HepG2 (cell line): Measurements from ENCODE around the gene ABCF1. TPM values are rescaled to one million over a fixed set of nuclear protein-coding genes. Genes with fewer than 3 reads are reported as not detected.
A peak's percentile ranks its signal among the peaks of the same experiment; 100 is the strongest.

ENCODE experiments used
- ELF3 ChIP-seq: IDR thresholded peaks from 2 replicates; pipeline ENCODE4 v1.6.1; 2016; ENCODE audit warnings: missing genetic modification reagents, missing compliant biosample characterization
- EZH2 ChIP-seq: conservative IDR thresholded peaks from 2 replicates; pipeline ENCODE4 v1.6.1; 2012; ENCODE audit warnings: mild to moderate bottlenecking, low read depth, low read length, moderate library complexity
- GABPA ChIP-seq, 2 experiments: IDR thresholded peaks; 2 replicates each; pipeline ENCODE4 v1.6.1; 2011 to 2016; ENCODE audit warnings: low read depth in 2 of 2, low read length in 1 of 2, missing biosample characterization in 1 of 2, missing genetic modification characterization in 1 of 2
- HNF1A ChIP-seq, 2 experiments: sonication (generic) in 1 of 2; formaldehyde crosslinking in 1 of 2; IDR thresholded peaks; 2 replicates each; pipeline versions ENCODE4 v1.4.0 to v1.6.1; 2016 to 2020; ENCODE audit warnings: borderline replicate concordance in 1 of 2, low read depth in 1 of 2, mild to moderate bottlenecking in 1 of 2, missing genetic modification reagents in 1 of 2
- NFE2L2 ChIP-seq: fragments of 150-350 bp; IDR thresholded peaks from 2 replicates; pipeline ENCODE4 v1.6.1; 2014; ENCODE audit warnings: low read length
- NR2F2 ChIP-seq: IDR thresholded peaks from 2 replicates; pipeline ENCODE4 v1.6.1; 2012; ENCODE audit warnings: low read depth, inconsistent platforms, borderline replicate concordance
- POGK ChIP-seq: sonication (generic); formaldehyde crosslinking; conservative IDR thresholded peaks from 2 replicates; pipeline ENCODE4 v1.8.0; 2022; ENCODE audit warnings: mild to moderate bottlenecking, moderate library complexity, missing genetic modification reagents
- REPIN1 ChIP-seq: sonication (generic); formaldehyde crosslinking; IDR thresholded peaks from 2 replicates; pipeline ENCODE4 v1.8.0; 2022; ENCODE audit warnings: missing genetic modification reagents, low read depth, mild to moderate bottlenecking, borderline replicate concordance
- STAG1 ChIP-seq: sonication (generic); formaldehyde crosslinking; IDR thresholded peaks from 2 replicates; pipeline ENCODE4 v1.4.0; 2020; ENCODE audit warnings: missing genetic modification reagents
- ZNF160 ChIP-seq: sonication (generic); formaldehyde crosslinking; IDR thresholded peaks from 2 replicates; pipeline ENCODE4 v1.8.0; 2022; ENCODE audit warnings: mild to moderate bottlenecking, inconsistent platforms, missing genetic modification reagents
- ZNF20 ChIP-seq: sonication (generic); formaldehyde crosslinking; IDR thresholded peaks from 2 replicates; pipeline ENCODE4 v1.4.0; 2020; ENCODE audit warnings: mild to moderate bottlenecking, moderate library complexity, missing genetic modification reagents
- ZNF547 ChIP-seq: sonication (generic); formaldehyde crosslinking; IDR thresholded peaks from 2 replicates; pipeline ENCODE4 v1.5.1; 2020; ENCODE audit warnings: mild to moderate bottlenecking, missing genetic modification reagents
- ZNF576 ChIP-seq: sonication (generic); formaldehyde crosslinking; IDR thresholded peaks from 2 replicates; pipeline ENCODE4 v1.4.0; 2020; ENCODE audit warnings: mild to moderate bottlenecking, missing genetic modification reagents
- ZNF597 ChIP-seq: sonication (generic); formaldehyde crosslinking; IDR thresholded peaks from 2 replicates; pipeline ENCODE4 v1.5.0; 2020; ENCODE audit warnings: missing genetic modification reagents
- ZNF616 ChIP-seq: sonication (generic); formaldehyde crosslinking; IDR thresholded peaks from 2 replicates; pipeline ENCODE4 v1.5.0; 2020; ENCODE audit warnings: low read depth, mild to moderate bottlenecking, missing genetic modification reagents
- ZNF672 ChIP-seq: sonication (generic); formaldehyde crosslinking; IDR thresholded peaks from 2 replicates; pipeline ENCODE4 v1.8.1; 2022; ENCODE audit warnings: missing genetic modification reagents
- polyA plus RNA-seq, 8 experiments: library from polyadenylated mRNA; depleted of rRNA in 3 of 8; stranded (reverse) in 7 of 8; unstranded in 1 of 8; fragments of >200 nt; fragmentation: Illumina TruSeq in 4 of 8; extraction: Trizol in 4 of 8; gene quantifications; 2 replicates each; pipeline versions ENCODE4 v1.2.1 to v1.2.3, GENCODE V29; 2011 to 2016; ENCODE audit warnings: low read depth in 4 of 8, missing spikeins in 1 of 8, mixed read lengths in 1 of 8; ENCODE audit not compliant: insufficient read depth in 1 of 8
- total RNA-seq, 5 experiments: library from RNA; depleted of rRNA; stranded (reverse); fragments of >200 nt; fragmentation: Illumina TruSeq; extraction: Trizol; gene quantifications; 2 replicates each; pipeline ENCODE4 v1.2.3, GENCODE V29; 2016; ENCODE audit warnings: low read depth in 1 of 5
- TF ChIP-seq, protein P1 (sequence below): sonication (generic); formaldehyde crosslinking; IDR thresholded peaks from 2 replicates; pipeline ENCODE4 v1.8.1; 2023; ENCODE audit warnings: mild to moderate bottlenecking, missing genetic modification reagents, borderline replicate concordance

Gene ABCF1
- total and polyA plus RNA-seq, 2 of the 13 experiments (the other 11 are each of a cell fraction or from before 2014, with no cell fraction given), result 25.4 to 98.9 TPM

- TF ChIP-seq GABPA (IDR thresholded peaks at IDR 0.05; ENCODE audit: low read depth, low read length) (peak; percentile 100), GABPA (CRISPR knock-in tag; IDR thresholded peaks at IDR 0.05; ENCODE audit: low read depth) (peak; percentile 97), EZH2 (no peak), POGK (CRISPR knock-in tag) (peak; percentile 97), ZNF616 (CRISPR knock-in tag) (peak; percentile 90), ZNF576 (no peak), ZNF672 (CRISPR knock-in tag) (no peak), ZNF20 (no peak), REPIN1 (peak; percentile 76; the same call in 1 of the 2 replicates), ZNF160 (no peak; the same call in none of the 2 replicates), HNF1A (IDR thresholded peaks at IDR 0.05; ENCODE audit: low read depth) (0 out of 2 replicates have a peak, but pooled peaks have one; percentile 36), HNF1A (CRISPR knock-in tag; IDR thresholded peaks at IDR 0.05; ENCODE audit: borderline replicate concordance) (peak; percentile 90), NFE2L2 (no peak), STAG1 (CRISPR knock-in tag) (0 out of 2 replicates have a peak, but pooled peaks have one; percentile 2), ZNF597 (CRISPR knock-in tag) (0 out of 2 replicates have a peak, but pooled peaks have one; percentile 17), ZNF547 (CRISPR knock-in tag) (peak; percentile 98), NR2F2 (peak; percentile 54; the same call in 1 of the 2 replicates), ELF3 (CRISPR knock-in tag) (peak; percentile 99)
- TF ChIP-seq, protein P1, sequence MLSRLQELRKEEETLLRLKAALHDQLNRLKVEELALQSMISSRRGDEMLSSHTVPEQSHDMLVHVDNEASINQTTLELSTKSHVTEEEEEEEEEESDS (CRISPR knock-in tag), result no peak
Observed at GRCh38 chr6:30571075-30571761, at the start of gene ABCF1 (continued).
